ENCODE measurements around the gene PAIP2B.
"Not testable (repeated sequence)": the region's sequence is repeated elsewhere in the genome, so short reads cannot be mapped to it uniquely, and the experiment has no call there.

The PAIP2B gene

GRCh38 chr2:71226965-71227560 lies at the start of gene PAIP2B:
PAIP2B (minus strand) TSS chr2:71227103; CDS start chr2:71202589, 24,514 bp downstream.
- DNase-seq: peak; percentile 99

- no peak for DNase-seq
Observed at GRCh38 chr2:71275939-71276310, 49.0 kb upstream of the PAIP2B start.

- no peak for DNase-seq
Observed at GRCh38 chr2:71269511-71270090, 42.7 kb upstream of the PAIP2B start.

- DNase-seq: no peak
Observed at GRCh38 chr2:71263386-71263785, 36.5 kb upstream of the PAIP2B start.

GRCh38 chr2:71261534-71261933 lies 34.6 kb upstream of the PAIP2B start:
- DNase-seq: no peak

- no peak for DNase-seq
Observed at GRCh38 chr2:71256421-71256820, 29.5 kb upstream of the PAIP2B start.

- DNase-seq: no peak
Observed at GRCh38 chr2:71254776-71255175, 27.9 kb upstream of the PAIP2B start.

- DNase-seq: no peak
Observed at GRCh38 chr2:71254078-71254477, 27.2 kb upstream of the PAIP2B start.

GRCh38 chr2:71253476-71253875 lies 26.6 kb upstream of the PAIP2B start:
- DNase-seq: no peak

GRCh38 chr2:71252862-71253261 lies 26.0 kb upstream of the PAIP2B start:
- no peak for DNase-seq

GRCh38 chr2:71250935-71251334 lies 24.0 kb upstream of the PAIP2B start:
- DNase-seq: no peak

- DNase-seq: no peak
Observed at GRCh38 chr2:71244302-71244660, 17.4 kb upstream of the PAIP2B start.

- DNase-seq: no peak
Observed at GRCh38 chr2:71243634-71244301, 16.9 kb upstream of the PAIP2B start.

- DNase-seq: no peak
Observed at GRCh38 chr2:71240794-71241193, 13.9 kb upstream of the PAIP2B start.

GRCh38 chr2:71238089-71238488 lies 11.2 kb upstream of the PAIP2B start:
- no peak for DNase-seq

GRCh38 chr2:71235930-71236587 lies 9.2 kb upstream of the PAIP2B start:
- DNase-seq: no peak

- not testable (repeated sequence) for DNase-seq
Observed at GRCh38 chr2:71233072-71233471, 6.2 kb upstream of the PAIP2B start.

- no peak for DNase-seq
Observed at GRCh38 chr2:71226096-71226964, 573 bp downstream of the PAIP2B start.

GRCh38 chr2:71224935-71225334 lies 2.0 kb downstream of the PAIP2B start:
- DNase-seq: no peak

- DNase-seq: no peak
Observed at GRCh38 chr2:71224457-71224856, 2.4 kb downstream of the PAIP2B start.

- DNase-seq: no peak
Observed at GRCh38 chr2:71223767-71224333, 3.1 kb downstream of the PAIP2B start.

GRCh38 chr2:71220743-71221142 lies 6.2 kb downstream of the PAIP2B start:
- DNase-seq: no peak

- no peak for DNase-seq
Observed at GRCh38 chr2:71216501-71216900, 10.4 kb downstream of the PAIP2B start.
